ENCODE results near the gene MYLK3.

DNA sequence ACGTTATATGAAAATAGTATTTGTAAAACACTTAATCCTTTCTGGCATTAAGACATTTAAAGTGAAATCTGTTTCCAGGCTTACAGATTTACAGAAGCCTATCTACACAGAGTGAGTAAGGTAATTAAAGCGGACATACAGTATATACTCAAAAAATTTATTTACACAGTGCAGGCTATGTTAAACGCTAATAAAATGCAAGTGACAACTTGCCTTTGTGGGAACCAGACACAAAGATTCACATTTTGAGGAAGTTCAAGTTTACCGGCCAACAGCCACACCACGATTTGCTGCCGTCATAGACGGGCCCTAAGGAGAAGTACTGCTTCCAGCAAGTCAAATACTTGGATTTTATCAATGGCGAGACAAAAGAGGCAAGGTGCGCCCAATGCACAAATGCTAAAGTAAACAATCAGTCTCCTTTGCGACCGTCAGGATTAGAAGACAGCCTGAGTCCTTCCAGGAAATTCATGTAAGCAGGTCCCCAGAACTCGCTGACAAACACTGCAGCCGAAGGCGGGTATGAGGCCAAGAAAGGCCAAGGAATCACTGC lies 60.0 kb downstream of the MYLK3 start:
- TF ChIP-seq POLR2A (IDR thresholded peaks at IDR 0.05), result no peak
- TF ChIP-seq, protein P1, sequence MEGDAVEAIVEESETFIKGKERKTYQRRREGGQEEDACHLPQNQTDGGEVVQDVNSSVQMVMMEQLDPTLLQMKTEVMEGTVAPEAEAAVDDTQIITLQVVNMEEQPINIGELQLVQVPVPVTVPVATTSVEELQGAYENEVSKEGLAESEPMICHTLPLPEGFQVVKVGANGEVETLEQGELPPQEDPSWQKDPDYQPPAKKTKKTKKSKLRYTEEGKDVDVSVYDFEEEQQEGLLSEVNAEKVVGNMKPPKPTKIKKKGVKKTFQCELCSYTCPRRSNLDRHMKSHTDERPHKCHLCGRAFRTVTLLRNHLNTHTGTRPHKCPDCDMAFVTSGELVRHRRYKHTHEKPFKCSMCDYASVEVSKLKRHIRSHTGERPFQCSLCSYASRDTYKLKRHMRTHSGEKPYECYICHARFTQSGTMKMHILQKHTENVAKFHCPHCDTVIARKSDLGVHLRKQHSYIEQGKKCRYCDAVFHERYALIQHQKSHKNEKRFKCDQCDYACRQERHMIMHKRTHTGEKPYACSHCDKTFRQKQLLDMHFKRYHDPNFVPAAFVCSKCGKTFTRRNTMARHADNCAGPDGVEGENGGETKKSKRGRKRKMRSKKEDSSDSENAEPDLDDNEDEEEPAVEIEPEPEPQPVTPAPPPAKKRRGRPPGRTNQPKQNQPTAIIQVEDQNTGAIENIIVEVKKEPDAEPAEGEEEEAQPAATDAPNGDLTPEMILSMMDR (IDR thresholded peaks at IDR 0.05), result no peak
- no peak for TF ChIP-seq EP300 (IDR thresholded peaks at IDR 0.05)
